IMR-90 (cell line): Measurements from ENCODE around the gene FGF2.

ENCODE experiments used
- CHD1 ChIP-seq: IDR thresholded peaks from 2 replicates; pipeline ENCODE4 v1.6.1; 2012; ENCODE audit warnings: low read depth, low read length, improper control_type of control experiment
- FOS ChIP-seq: fragments of 150-350 bp; IDR thresholded peaks from 2 replicates; pipeline ENCODE4 v1.6.1; 2016; ENCODE audit warnings: low read depth, low read length
- MAFK ChIP-seq: IDR thresholded peaks from 2 replicates; pipeline ENCODE4 v1.6.1; 2012; ENCODE audit warnings: low read depth, low read length, improper control_type of control experiment
- MXI1 ChIP-seq: IDR thresholded peaks from 2 replicates; pipeline ENCODE4 v1.6.1; 2012; ENCODE audit warnings: low read depth, mild to moderate bottlenecking, low read length, moderate library complexity, borderline replicate concordance
- TF ChIP-seq, protein P1 (sequence below): conservative IDR thresholded peaks from 2 replicates; pipeline ENCODE4 v1.5.1; 2012; ENCODE audit warnings: mild to moderate bottlenecking, low read depth, low read length, improper control_type of control experiment

DNA sequence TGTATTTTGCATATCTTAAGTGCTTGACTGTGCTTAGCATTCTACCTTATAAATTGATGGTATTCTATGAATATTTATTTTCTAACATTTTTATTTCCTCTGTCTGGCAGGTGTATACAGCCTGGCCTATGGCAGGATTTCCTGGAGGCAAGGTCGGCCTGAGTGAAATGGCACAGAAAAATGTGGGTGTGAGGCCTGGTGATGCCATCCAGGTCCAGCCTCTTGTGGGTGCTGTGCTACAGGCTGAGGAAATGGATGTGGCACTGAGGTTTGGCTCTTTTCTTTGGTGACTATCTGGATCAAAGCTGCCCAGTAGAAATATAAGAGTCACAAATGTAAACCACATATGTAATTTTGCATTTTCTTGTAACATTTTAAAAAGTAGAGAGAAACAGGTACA is 102.3 kb downstream of the FGF2 start:
- TF ChIP-seq MAFK (no peak), MXI1 (no peak), FOS (no peak), CHD1 (no peak)
- TF ChIP-seq, protein P1, sequence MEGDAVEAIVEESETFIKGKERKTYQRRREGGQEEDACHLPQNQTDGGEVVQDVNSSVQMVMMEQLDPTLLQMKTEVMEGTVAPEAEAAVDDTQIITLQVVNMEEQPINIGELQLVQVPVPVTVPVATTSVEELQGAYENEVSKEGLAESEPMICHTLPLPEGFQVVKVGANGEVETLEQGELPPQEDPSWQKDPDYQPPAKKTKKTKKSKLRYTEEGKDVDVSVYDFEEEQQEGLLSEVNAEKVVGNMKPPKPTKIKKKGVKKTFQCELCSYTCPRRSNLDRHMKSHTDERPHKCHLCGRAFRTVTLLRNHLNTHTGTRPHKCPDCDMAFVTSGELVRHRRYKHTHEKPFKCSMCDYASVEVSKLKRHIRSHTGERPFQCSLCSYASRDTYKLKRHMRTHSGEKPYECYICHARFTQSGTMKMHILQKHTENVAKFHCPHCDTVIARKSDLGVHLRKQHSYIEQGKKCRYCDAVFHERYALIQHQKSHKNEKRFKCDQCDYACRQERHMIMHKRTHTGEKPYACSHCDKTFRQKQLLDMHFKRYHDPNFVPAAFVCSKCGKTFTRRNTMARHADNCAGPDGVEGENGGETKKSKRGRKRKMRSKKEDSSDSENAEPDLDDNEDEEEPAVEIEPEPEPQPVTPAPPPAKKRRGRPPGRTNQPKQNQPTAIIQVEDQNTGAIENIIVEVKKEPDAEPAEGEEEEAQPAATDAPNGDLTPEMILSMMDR, result no peak
